Activated naive CD4-positive, alpha-beta T cell (primary cell): Measurements from ENCODE around the gene REV3L.
"Not testable (repeated sequence)": the region's sequence is repeated elsewhere in the genome, so short reads cannot be mapped to it uniquely, and the experiment has no call there.

Experiments used
- DNase-seq, 4 experiments: peaks; one replicate each; lab custom pipeline; 2025; lab: John Stamatoyannopoulos, UW

REV3L gene

GRCh38 chr6:111260570-111261298 lies 222.3 kb downstream of the REV3L start:
- no peak for DNase-seq

GRCh38 chr6:111259089-111259831 lies 223.8 kb downstream of the REV3L start:
- peak; percentile 97 to 99 (median 98) for DNase-seq

- DNase-seq: no peak
Measured at GRCh38 chr6:111258615-111259088, 224.4 kb downstream of the REV3L start.

- no peak for DNase-seq
Measured at GRCh38 chr6:111258010-111258409, 225.0 kb downstream of the REV3L start.

GRCh38 chr6:111256646-111257045 lies 226.4 kb downstream of the REV3L start:
- DNase-seq: no peak

GRCh38 chr6:111255838-111256237 lies 227.2 kb downstream of the REV3L start:
- DNase-seq: not testable (repeated sequence)

GRCh38 chr6:111254779-111255166 lies 228.2 kb downstream of the REV3L start:
- no peak for DNase-seq

- DNase-seq: no peak
Measured at GRCh38 chr6:111254004-111254778, 228.8 kb downstream of the REV3L start.

- no peak for DNase-seq
Measured at GRCh38 chr6:111252726-111253125, 230.3 kb downstream of the REV3L start.

GRCh38 chr6:111250791-111251354 lies 232.1 kb downstream of the REV3L start:
- DNase-seq: no peak
